Measurements from ENCODE around the gene METTL4.

- no peak for TF ChIP-seq CTCF (conservative IDR thresholded peaks at IDR 0.05)
- TF ChIP-seq EZH2 (IDR thresholded peaks at IDR 0.05; ENCODE audit: low read depth) = no peak
Measured at GRCh38 chr18:2568129-2568528, 3.2 kb downstream of the METTL4 start.

Data from PC-9 (cell line).